ENCODE measurements around the gene NFASC.

- no peak for TF ChIP-seq CTCF (IDR thresholded peaks at IDR 0.05)
- no peak for TF ChIP-seq FOXK1 (CRISPR knock-in tag; IDR thresholded peaks at IDR 0.05)
- no peak for TF ChIP-seq ELF4 (CRISPR knock-in tag; IDR thresholded peaks at IDR 0.05; ENCODE audit: low read depth)
- TF ChIP-seq SP1 (CRISPR knock-in tag; conservative IDR thresholded peaks at IDR 0.05), result no peak
- no peak for TF ChIP-seq ETV6 (CRISPR knock-in tag; IDR thresholded peaks at IDR 0.05)
- TF ChIP-seq USF2 (CRISPR knock-in tag; IDR thresholded peaks at IDR 0.05), result no peak
- TF ChIP-seq, protein P1, sequence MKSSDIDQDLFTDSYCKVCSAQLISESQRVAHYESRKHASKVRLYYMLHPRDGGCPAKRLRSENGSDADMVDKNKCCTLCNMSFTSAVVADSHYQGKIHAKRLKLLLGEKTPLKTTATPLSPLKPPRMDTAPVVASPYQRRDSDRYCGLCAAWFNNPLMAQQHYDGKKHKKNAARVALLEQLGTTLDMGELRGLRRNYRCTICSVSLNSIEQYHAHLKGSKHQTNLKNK (CRISPR knock-in tag; IDR thresholded peaks at IDR 0.05), result no peak
- no peak for TF ChIP-seq PRRX2 (CRISPR knock-in tag; IDR thresholded peaks at IDR 0.05)
- no peak for TF ChIP-seq TEAD1 (CRISPR knock-in tag; IDR thresholded peaks at IDR 0.05)
- TF ChIP-seq, protein P2, sequence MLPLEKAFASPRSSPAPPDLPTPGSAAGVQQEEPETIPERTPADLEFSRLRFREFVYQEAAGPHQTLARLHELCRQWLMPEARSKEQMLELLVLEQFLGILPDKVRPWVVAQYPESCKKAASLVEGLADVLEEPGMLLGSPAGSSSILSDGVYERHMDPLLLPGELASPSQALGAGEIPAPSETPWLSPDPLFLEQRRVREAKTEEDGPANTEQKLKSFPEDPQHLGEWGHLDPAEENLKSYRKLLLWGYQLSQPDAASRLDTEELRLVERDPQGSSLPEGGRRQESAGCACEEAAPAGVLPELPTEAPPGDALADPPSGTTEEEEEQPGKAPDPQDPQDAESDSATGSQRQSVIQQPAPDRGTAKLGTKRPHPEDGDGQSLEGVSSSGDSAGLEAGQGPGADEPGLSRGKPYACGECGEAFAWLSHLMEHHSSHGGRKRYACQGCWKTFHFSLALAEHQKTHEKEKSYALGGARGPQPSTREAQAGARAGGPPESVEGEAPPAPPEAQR (CRISPR knock-in tag; IDR thresholded peaks at IDR 0.05), result no peak
Measured at GRCh38 chr1:204932573-204932909, 61.9 kb downstream of the NFASC start.

All from WTC11 (cell line).